BE2C (cell line): ENCODE data around the gene KNOP1.
"Not testable (repeated sequence)": the region's sequence is repeated elsewhere in the genome, so short reads cannot be mapped to it uniquely, and the experiment has no call there.

Experiments
- DNase-seq: peaks from one replicate; pipeline ENCODE4 v3.0.0-alpha.2; 2020
- H3K27me3 ChIP-seq: fragments of 250-450 bp; sonication (Bioruptor Pico); 2 replicates; pipeline ENCODE4 v1.5.1; 2020; ENCODE audit warnings: mild to moderate bottlenecking
- H3K36me3 ChIP-seq: fragments of 250-450 bp; sonication (Bioruptor Pico); 2 replicates; pipeline ENCODE4 v1.5.1; 2020; ENCODE audit warnings: mild to moderate bottlenecking
- H3K4me1 ChIP-seq: fragments of 250-450 bp; sonication (Bioruptor Pico); 2 replicates; pipeline ENCODE4 v1.5.1; 2020
- H3K4me3 ChIP-seq: 2 replicates; pipeline ENCODE4 v1.5.1; 2011; ENCODE audit warnings: low read depth, low read length
- H3K9me3 ChIP-seq: fragments of 250-450 bp; sonication (Bioruptor Pico); 2 replicates; pipeline ENCODE4 v1.5.1; 2020
- CTCF ChIP-seq: IDR thresholded peaks from 2 replicates; pipeline ENCODE4 v1.5.1; 2012; ENCODE audit warnings: mild to moderate bottlenecking, low read depth, low read length

KNOP1 gene

DNA sequence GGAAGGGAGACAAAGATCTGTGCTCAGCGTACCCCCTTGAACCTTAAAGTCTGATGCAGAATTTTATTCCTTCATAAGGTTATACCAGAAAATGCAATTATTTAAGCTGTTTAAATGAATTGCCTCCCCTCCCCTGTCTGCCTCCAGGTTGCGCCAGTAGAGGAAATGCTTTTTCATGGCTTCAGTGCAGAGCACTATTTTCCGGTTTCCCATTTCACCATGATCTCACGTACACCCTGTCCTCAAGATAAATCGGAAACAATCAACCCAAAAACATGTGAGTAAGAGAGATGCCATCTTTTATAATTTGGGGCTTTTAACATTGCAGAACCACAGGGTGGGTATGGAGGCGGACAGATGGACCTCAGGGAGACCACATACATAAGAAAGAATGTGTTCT is 15.5 kb upstream of the KNOP1 start:
- TF ChIP-seq CTCF, result no peak
- H3K36me3 ChIP-seq, result no peaks in the 10 kb centered on the region
- H3K27me3 ChIP-seq, result no peaks in the 10 kb centered on the region
- no peaks in the 10 kb centered on the region for H3K9me3 ChIP-seq
- H3K4me3 ChIP-seq, result no peak overlapping the region
- H3K4me1 ChIP-seq, result no peaks in the 10 kb centered on the region
- no peak for DNase-seq

DNA sequence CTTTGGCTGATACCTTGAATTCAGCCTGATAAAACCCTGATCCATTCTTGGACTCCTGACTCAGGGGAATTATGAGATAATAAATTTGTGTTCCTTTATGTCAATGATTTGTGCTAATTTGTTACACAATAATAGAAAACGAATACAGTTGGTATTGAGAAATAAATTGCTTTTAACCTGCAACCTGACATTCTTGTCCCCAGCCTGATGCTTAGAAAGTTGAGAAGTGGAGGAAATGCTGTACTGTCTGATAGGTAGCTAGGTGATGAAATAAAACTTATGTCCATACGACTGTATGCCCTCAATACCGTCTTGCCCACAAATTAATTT is 10.6 kb upstream of the KNOP1 start:
- no peak for TF ChIP-seq CTCF
- Histone ChIP-seq H3K4me3 (no peak overlapping the region), H3K4me1 (no peaks in the 10 kb centered on the region), H3K9me3 (no peaks in the 10 kb centered on the region), H3K27me3 (no peaks in the 10 kb centered on the region), H3K36me3 (no peaks in the 10 kb centered on the region)
- no peak for DNase-seq

- H3K27me3 ChIP-seq, result no peaks in the 10 kb centered on the region
- no peak for TF ChIP-seq CTCF
- H3K4me1 ChIP-seq, result no peaks in the 10 kb centered on the region
- no peaks in the 10 kb centered on the region for H3K9me3 ChIP-seq
- H3K4me3 ChIP-seq, result no peak overlapping the region
- DNase-seq, result no peak
- no peaks in the 10 kb centered on the region for H3K36me3 ChIP-seq
Measured at GRCh38 chr16:19722981-19723380, 5.0 kb upstream of the KNOP1 start.

DNA sequence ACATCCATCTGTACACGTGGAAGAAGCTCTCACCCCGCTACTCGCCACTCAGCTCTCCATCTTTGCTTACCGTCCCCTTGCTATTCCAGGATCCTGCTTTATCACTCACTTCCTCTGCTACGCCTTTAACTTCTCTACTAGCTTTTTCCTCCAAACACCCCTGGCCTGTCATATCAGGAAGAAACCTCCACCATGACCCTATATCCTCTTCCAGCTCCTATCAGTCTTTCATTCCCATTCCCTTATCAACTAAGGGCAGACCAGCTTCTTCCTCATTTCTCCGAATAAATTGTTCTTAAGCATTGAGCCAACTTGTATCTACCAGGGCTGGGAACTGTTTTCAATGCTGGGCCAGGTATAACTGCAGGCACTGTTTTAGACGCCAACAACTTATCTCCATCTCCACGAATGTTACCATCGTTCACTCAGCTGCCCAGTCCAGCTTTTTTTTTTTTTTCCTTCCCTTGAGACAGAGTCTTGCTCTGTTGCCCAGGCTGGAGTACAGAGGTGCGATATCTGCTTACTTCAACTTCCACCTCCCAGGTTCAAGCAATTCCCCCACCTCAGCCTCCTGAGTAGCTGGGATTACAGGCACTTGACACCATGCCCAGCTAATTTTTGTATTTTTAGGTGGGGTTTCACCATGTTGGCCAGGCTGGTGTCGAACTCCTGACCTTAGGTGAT is 4.4 kb upstream of the KNOP1 start:
- Histone ChIP-seq H3K4me1 (no peaks in the 10 kb centered on the region), H3K4me3 (no peak overlapping the region), H3K36me3 (no peaks in the 10 kb centered on the region), H3K9me3 (no peaks in the 10 kb centered on the region), H3K27me3 (no peaks in the 10 kb centered on the region)
- no peak for DNase-seq
- no peak for TF ChIP-seq CTCF

GRCh38 chr16:19718624-19718965 is 568 bp upstream of the KNOP1 start:
- Histone ChIP-seq H3K4me1 (no peaks in the 10 kb centered on the region), H3K27me3 (no peaks in the 10 kb centered on the region), H3K4me3 (peak overlapping the region; percentile 99), H3K9me3 (no peaks in the 10 kb centered on the region), H3K36me3 (peaks cover 12% of the 10 kb centered on the region)
- no peak for DNase-seq
- TF ChIP-seq CTCF, result no peak

GRCh38 chr16:19717314-19717713 is 713 bp downstream of the KNOP1 start:
- Histone ChIP-seq H3K4me1 (no peaks in the 10 kb centered on the region), H3K27me3 (no peaks in the 10 kb centered on the region), H3K4me3 (peak overlapping the region; percentile 99), H3K9me3 (no peaks in the 10 kb centered on the region), H3K36me3 (peaks cover 25% of the 10 kb centered on the region)
- TF ChIP-seq CTCF, result no peak
- no peak for DNase-seq

- Histone ChIP-seq H3K4me3 (peak overlapping the region; percentile 99), H3K36me3 (peaks cover 28% of the 10 kb centered on the region)
- H3K9me3 ChIP-seq, H3K4me1 ChIP-seq, H3K27me3 ChIP-seq, DNase-seq: not testable (repeated sequence)
Measured at GRCh38 chr16:19716728-19717127, 1.3 kb downstream of the KNOP1 start.
